Stimulated activated CD4-positive, alpha-beta T cell treated with anti-CD3 and anti-CD28 coated beads, TNF-alpha, amount 100 ng/mL, for 4 hours (primary cell): ENCODE results near the gene MAST3.

Experiments
- DNase-seq, 3 experiments: peaks; one replicate each; pipeline ENCODE4 v3.0.0-alpha.2; 2020; ENCODE audit warnings: low read depth in 3 of 3

The MAST3 gene

GRCh38 chr19:18179957-18180356 is 82.4 kb downstream of the MAST3 start:
- no peak for DNase-seq

GRCh38 chr19:18183529-18183928 is 86.0 kb downstream of the MAST3 start:
- DNase-seq = no peak

GRCh38 chr19:18185538-18185937 is 88.0 kb downstream of the MAST3 start:
- DNase-seq = no peak

- no peak for DNase-seq
Observed at GRCh38 chr19:18190278-18190677, 92.7 kb downstream of the MAST3 start.

GRCh38 chr19:18191640-18192062 is 94.1 kb downstream of the MAST3 start:
- no peak for DNase-seq

- DNase-seq = peak; percentile 93 to 98 (median 96)
Observed at GRCh38 chr19:18192673-18193387, 95.3 kb downstream of the MAST3 start, which contains the start of gene MPV17L2. MPV17L2 (plus strand) TSS chr19:18193218; CDS start chr19:18193282, 64 bp downstream.

- no peak for DNase-seq
Observed at GRCh38 chr19:18193388-18194180, 96.0 kb downstream of the MAST3 start.

GRCh38 chr19:18194181-18194530 is 96.6 kb downstream of the MAST3 start:
- no peak for DNase-seq

GRCh38 chr19:18194554-18195238 is 97.1 kb downstream of the MAST3 start:
- no peak for DNase-seq

- DNase-seq = no peak
Observed at GRCh38 chr19:18196511-18196845, 98.9 kb downstream of the MAST3 start.

GRCh38 chr19:18197306-18197705 is 99.7 kb downstream of the MAST3 start:
- DNase-seq = no peak

GRCh38 chr19:18197941-18198340 is 100.4 kb downstream of the MAST3 start:
- DNase-seq = no peak

- DNase-seq = no peak
Observed at GRCh38 chr19:18198374-18198773, 100.8 kb downstream of the MAST3 start.
